HEK293 (cell line): ENCODE results near the gene SH2D2A.

Source experiments
- CTCF ChIA-PET: fragments of 350-600 bp; formaldehyde crosslinking; extraction: SDS; loops from one replicate; lab custom pipeline; 2021; ENCODE audit warnings: antibody characterized with exemption; lab: Yijun Ruan, JAX
- POLR2A ChIA-PET: fragments of 300-600 bp; formaldehyde crosslinking; extraction: SDS; loops from one replicate; lab custom pipeline; 2020; ENCODE audit warnings: antibody characterized with exemption, inconsistent platforms; lab: Yijun Ruan, JAX
- H3K27ac ChIP-seq: fragments of 200-500 bp; sonication (Bioruptor generic); 2 replicates; pipeline ENCODE4 v1.5.1; 2014; ENCODE audit warnings: low read depth, low read length, control low read depth, inconsistent platforms; ENCODE audit errors: extremely low read depth
- H3K36me3 ChIP-seq, 2 experiments: fragments of 200-500 bp in 1 of 2; sonication (Bioruptor generic) in 1 of 2; 1 replicate in 1 of 2; 2 replicates in 1 of 2; pipeline ENCODE4 v1.5.1; 2014 to 2017; ENCODE audit warnings: inconsistent platforms in 2 of 2, low read length in 2 of 2; ENCODE audit not compliant: control insufficient read depth in 2 of 2, insufficient read depth in 1 of 2
- H3K4me1 ChIP-seq: fragments of 200-500 bp; sonication (Bioruptor generic); 2 replicates; pipeline ENCODE4 v1.5.1; 2014; ENCODE audit warnings: mild to moderate bottlenecking, low read length, inconsistent platforms; ENCODE audit not compliant: control insufficient read depth, insufficient read depth
- H3K4me3 ChIP-seq: 2 replicates; pipeline ENCODE4 v1.5.1; 2011; ENCODE audit warnings: low read depth, mild to moderate bottlenecking, control low read depth, low read length, moderate library complexity
- H3K9me3 ChIP-seq: fragments of 200-500 bp; sonication (Bioruptor generic); 2 replicates; pipeline ENCODE4 v1.5.1; 2014; ENCODE audit warnings: low read depth, low read length, inconsistent platforms; ENCODE audit not compliant: control insufficient read depth, insufficient read depth
- MZF1 ChIP-seq: fragments of 450-650 bp; formaldehyde crosslinking; IDR thresholded peaks from 2 replicates; pipeline ENCODE4 v1.5.1; 2017; ENCODE audit warnings: missing biosample characterization, missing genetic modification characterization, borderline replicate concordance
- OSR2 ChIP-seq: fragments of 450-650 bp; formaldehyde crosslinking; IDR thresholded peaks from 2 replicates; pipeline ENCODE4 v1.5.1; 2016; ENCODE audit warnings: missing biosample characterization, missing genetic modification characterization
- SP7 ChIP-seq: fragments of 450-650 bp; formaldehyde crosslinking; IDR thresholded peaks from 2 replicates; pipeline ENCODE4 v1.5.1; 2016; ENCODE audit warnings: missing biosample characterization, missing genetic modification characterization
- TCF7L2 ChIP-seq: IDR thresholded peaks from 2 replicates; pipeline ENCODE4 v1.6.1; 2011; ENCODE audit warnings: low read depth, mild to moderate bottlenecking, inconsistent platforms, low read length, moderate library complexity, borderline replicate concordance
- TRIM28 ChIP-seq: IDR thresholded peaks from 2 replicates; pipeline ENCODE4 v1.6.1; 2011; ENCODE audit warnings: low read length, control low read depth, borderline replicate concordance
- ZBTB17 ChIP-seq: fragments of 450-650 bp; formaldehyde crosslinking; IDR thresholded peaks from 2 replicates; pipeline ENCODE4 v1.5.1; 2016; ENCODE audit warnings: missing biosample characterization, missing genetic modification characterization
- ZFHX2 ChIP-seq: fragments of 450-650 bp; formaldehyde crosslinking; conservative IDR thresholded peaks from 2 replicates; pipeline ENCODE4 v1.5.1; 2016; ENCODE audit warnings: missing biosample characterization, missing genetic modification characterization
- ZNF138 ChIP-seq: fragments of 450-650 bp; formaldehyde crosslinking; IDR thresholded peaks from 2 replicates; pipeline ENCODE4 v1.5.1; 2016; ENCODE audit warnings: missing biosample characterization, missing genetic modification characterization, borderline replicate concordance
- ZNF146 ChIP-seq: fragments of 450-650 bp; formaldehyde crosslinking; IDR thresholded peaks from 2 replicates; pipeline ENCODE4 v1.5.1; 2016; ENCODE audit warnings: missing biosample characterization, missing genetic modification characterization
- ZNF19 ChIP-seq: fragments of 450-650 bp; formaldehyde crosslinking; IDR thresholded peaks from 2 replicates; pipeline ENCODE4; 2016; ENCODE audit warnings: missing biosample characterization, missing genetic modification characterization, low read depth
- ZNF341 ChIP-seq: fragments of 450-650 bp; formaldehyde crosslinking; IDR thresholded peaks from 2 replicates; pipeline ENCODE4; 2016; ENCODE audit warnings: low read depth, missing biosample characterization, missing genetic modification characterization
- ZNF449 ChIP-seq: fragments of 450-650 bp; formaldehyde crosslinking; IDR thresholded peaks from 2 replicates; pipeline ENCODE4 v1.5.1; 2017; ENCODE audit warnings: missing biosample characterization, mild to moderate bottlenecking, missing genetic modification characterization, moderate library complexity
- ZNF513 ChIP-seq: fragments of 450-650 bp; IDR thresholded peaks from 2 replicates; pipeline ENCODE4 v1.5.1; 2018; ENCODE audit warnings: missing biosample characterization, missing genetic modification characterization
- ZNF544 ChIP-seq: fragments of 450-650 bp; formaldehyde crosslinking; IDR thresholded peaks from 2 replicates; pipeline ENCODE4 v1.5.0; 2017; ENCODE audit warnings: missing biosample characterization, missing genetic modification characterization
- ZNF610 ChIP-seq: fragments of 450-650 bp; formaldehyde crosslinking; IDR thresholded peaks from 2 replicates; pipeline ENCODE4 v1.5.1; 2016; ENCODE audit warnings: missing biosample characterization, missing genetic modification characterization, borderline replicate concordance
- ZNF677 ChIP-seq: fragments of 450-650 bp; IDR thresholded peaks from 2 replicates; pipeline ENCODE4 v1.5.0; 2018; ENCODE audit warnings: missing biosample characterization, mild to moderate bottlenecking, missing genetic modification characterization, moderate library complexity
- ZNF692 ChIP-seq: fragments of 450-650 bp; formaldehyde crosslinking; IDR thresholded peaks from 2 replicates; pipeline ENCODE4 v1.5.1; 2016; ENCODE audit warnings: missing biosample characterization, missing genetic modification characterization
- ZSCAN5A ChIP-seq: fragments of 450-650 bp; formaldehyde crosslinking; IDR thresholded peaks from 2 replicates; pipeline ENCODE4 v1.5.1; 2016; ENCODE audit warnings: missing biosample characterization, missing genetic modification characterization
- TF ChIP-seq, protein P1 (sequence below): fragments of 450-650 bp; formaldehyde crosslinking; IDR thresholded peaks from 2 replicates; pipeline ENCODE4; 2016; ENCODE audit warnings: missing biosample characterization, missing genetic modification characterization

SH2D2A gene

DNA sequence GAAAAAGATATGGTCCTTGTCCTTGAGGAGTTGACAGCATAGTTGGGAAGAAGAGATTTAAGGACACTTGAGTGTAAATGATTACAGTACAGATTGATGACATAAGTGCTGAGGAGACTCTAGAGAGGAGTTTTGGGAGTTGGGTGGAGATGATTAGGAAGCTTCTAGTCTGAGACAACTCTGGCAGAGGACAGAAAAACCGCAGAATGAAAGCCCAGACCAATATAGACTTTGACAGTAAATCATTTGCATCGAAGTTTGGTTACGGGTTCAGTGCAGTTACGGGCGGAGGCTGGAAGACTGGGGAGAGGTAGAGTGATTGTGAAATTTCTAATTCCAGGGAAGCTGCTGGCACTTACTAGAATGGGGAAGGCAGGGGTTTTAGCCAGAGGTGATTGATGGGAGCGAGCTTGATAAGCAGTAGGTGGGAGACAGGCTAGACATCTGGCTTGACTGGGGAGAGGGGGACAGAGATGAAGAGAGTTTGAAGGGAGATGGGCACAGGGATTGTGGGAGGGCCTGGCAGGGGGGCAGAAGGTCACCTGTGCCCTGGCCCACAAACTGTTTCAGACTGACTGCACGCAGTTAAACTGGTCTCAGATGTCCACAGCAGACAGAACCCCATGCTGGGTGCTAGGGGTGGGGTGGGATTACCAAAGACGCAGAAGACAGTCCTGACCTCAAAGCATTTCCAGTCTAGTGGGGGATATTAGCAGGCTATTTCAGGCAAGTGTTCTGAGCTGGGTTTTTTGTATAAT lies 20.1 kb downstream of the SH2D2A start (continued):
- no peak for TF ChIP-seq ZSCAN5A
- TF ChIP-seq, all 188 proteins: peak for 7

DNA sequence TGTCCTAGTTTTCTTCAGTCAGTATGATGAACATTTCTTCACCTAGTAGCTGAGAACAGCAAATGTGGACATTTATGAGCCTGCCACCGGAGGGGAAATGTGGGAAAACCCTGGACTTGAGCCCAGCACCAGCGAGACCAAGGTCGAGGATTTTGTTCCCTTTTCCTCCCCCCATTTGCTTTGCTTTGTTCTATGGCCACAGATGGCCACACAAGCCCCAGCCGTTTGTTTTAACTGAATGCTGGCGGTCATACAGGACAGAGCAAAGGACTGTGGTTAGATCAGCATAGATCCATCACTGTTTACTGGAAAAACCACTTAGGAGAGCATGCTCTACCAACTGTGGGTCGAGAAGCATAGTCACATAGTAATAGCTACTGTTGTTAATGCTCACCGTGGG lies 20.9 kb downstream of the SH2D2A start:
- H3K4me1 ChIP-seq, result no peaks in the 10 kb centered on the region
- CTCF ChIA-PET, result interaction anchor here (0.7 to 7.7 kb wide), 12 partner anchors 10 to 110 kb away, joined by 3 to 80 read pairs (median 5); partner anchors contain the start of genes INSRR, METTL25B and NTRK1
- POLR2A ChIA-PET, result interaction anchor here (0.6 to 1.6 kb wide), 2 partner anchors 29 to 871 kb away, joined by 3 to 4 read pairs; partner anchors contain the start of gene PRCC
- no peak overlapping the region for H3K4me3 ChIP-seq
- peaks cover 43 to 97% of the 10 kb centered on the region in 2 experiments for H3K36me3 ChIP-seq
- peak; percentile 72; the same call in 1 of the 2 replicates for TF ChIP-seq OSR2 (tag by site-specific recombination)
- TF ChIP-seq ZNF544 (tag by site-specific recombination), result no peak
- peak; percentile 71 for TF ChIP-seq ZNF449 (tag by site-specific recombination)
- no peak overlapping the region for H3K27ac ChIP-seq
- no peaks in the 10 kb centered on the region for H3K9me3 ChIP-seq

DNA sequence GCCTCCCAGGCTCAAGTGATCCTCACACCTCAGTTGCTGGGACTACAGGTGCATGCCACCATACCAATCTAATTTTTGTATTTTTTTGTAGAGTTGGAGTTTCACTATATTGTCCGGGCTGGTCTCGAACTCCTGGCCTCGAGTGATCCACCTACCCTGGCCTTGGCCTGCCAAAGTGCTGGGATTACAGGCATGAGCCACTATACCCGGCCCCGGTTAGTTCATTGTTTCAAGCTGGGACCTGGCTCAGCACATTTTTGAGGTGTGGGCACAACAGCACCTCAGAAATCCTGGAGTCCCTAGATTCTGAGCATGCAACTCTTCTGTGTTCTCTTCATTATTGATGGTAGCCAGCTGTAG lies 21.3 kb downstream of the SH2D2A start:
- TF ChIP-seq MZF1 (tag by site-specific recombination), result no peak
- TF ChIP-seq, all 188 proteins: peak for 0
- CTCF ChIA-PET, result interaction anchor here (0.7 to 7.7 kb wide), 10 partner anchors 16 to 136 kb away, joined by 3 to 80 read pairs (median 5); partner anchors contain the start of genes INSRR and NTRK1
- H3K27ac ChIP-seq, result no peak overlapping the region
- POLR2A ChIA-PET, result interaction anchor here (0.6 to 1.6 kb wide), 2 partner anchors 28 to 871 kb away, joined by 3 to 4 read pairs; partner anchors contain the start of gene PRCC
- H3K9me3 ChIP-seq, result no peaks in the 10 kb centered on the region
- H3K36me3 ChIP-seq, result peaks cover 46 to 95% of the 10 kb centered on the region in 2 experiments
- no peak overlapping the region for H3K4me3 ChIP-seq
- H3K4me1 ChIP-seq, result no peaks in the 10 kb centered on the region

GRCh38 chr1:156794506-156795373 lies 21.9 kb downstream of the SH2D2A start:
- POLR2A ChIA-PET, result interaction anchor here (1.6 kb wide), 1 partner anchor 28 kb away, joined by 4 read pairs; the partner anchor contains the start of gene PRCC
- H3K36me3 ChIP-seq, result peaks cover 51 to 95% of the 10 kb centered on the region in 2 experiments
- no peaks in the 10 kb centered on the region for H3K4me1 ChIP-seq
- H3K4me3 ChIP-seq, result no peak overlapping the region
- CTCF ChIA-PET, result interaction anchor here (0.6 to 7.7 kb wide), 13 partner anchors 10 to 344 kb away, joined by 3 to 80 read pairs (median 4); partner anchors contain the start of genes INSRR and NTRK1
- H3K27ac ChIP-seq, result no peak overlapping the region
- no peaks in the 10 kb centered on the region for H3K9me3 ChIP-seq
- no peak for TF ChIP-seq TCF7L2
- no peak for TF ChIP-seq ZNF513
- no peak for TF ChIP-seq ZNF138
- no peak for TF ChIP-seq ZNF341
- TF ChIP-seq, protein P1, sequence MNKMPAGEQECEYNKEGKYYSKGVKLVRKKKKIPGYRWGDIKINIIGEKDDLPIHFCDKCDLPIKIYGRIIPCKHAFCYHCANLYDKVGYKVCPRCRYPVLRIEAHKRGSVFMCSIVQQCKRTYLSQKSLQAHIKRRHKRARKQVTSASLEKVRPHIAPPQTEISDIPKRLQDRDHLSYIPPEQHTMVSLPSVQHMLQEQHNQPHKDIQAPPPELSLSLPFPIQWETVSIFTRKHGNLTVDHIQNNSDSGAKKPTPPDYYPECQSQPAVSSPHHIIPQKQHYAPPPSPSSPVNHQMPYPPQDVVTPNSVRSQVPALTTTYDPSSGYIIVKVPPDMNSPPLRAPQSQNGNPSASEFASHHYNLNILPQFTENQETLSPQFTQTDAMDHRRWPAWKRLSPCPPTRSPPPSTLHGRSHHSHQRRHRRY (tag by site-specific recombination), result no peak
- TF ChIP-seq ZBTB17 (tag by site-specific recombination), result no peak
- TF ChIP-seq ZNF677 (tag by site-specific recombination), result no peak
- TF ChIP-seq ZNF610 (tag by site-specific recombination), result no peak
- TF ChIP-seq SP7 (tag by site-specific recombination), result no peak
- no peak for TF ChIP-seq TRIM28
- TF ChIP-seq ZFHX2, result no peak
- TF ChIP-seq ZNF692 (tag by site-specific recombination), result peak; percentile 97
- TF ChIP-seq ZNF146 (tag by site-specific recombination), result no peak
- no peak for TF ChIP-seq ZNF19
